ENCODE measurements around the gene SNED1.

SNED1 gene

DNA sequence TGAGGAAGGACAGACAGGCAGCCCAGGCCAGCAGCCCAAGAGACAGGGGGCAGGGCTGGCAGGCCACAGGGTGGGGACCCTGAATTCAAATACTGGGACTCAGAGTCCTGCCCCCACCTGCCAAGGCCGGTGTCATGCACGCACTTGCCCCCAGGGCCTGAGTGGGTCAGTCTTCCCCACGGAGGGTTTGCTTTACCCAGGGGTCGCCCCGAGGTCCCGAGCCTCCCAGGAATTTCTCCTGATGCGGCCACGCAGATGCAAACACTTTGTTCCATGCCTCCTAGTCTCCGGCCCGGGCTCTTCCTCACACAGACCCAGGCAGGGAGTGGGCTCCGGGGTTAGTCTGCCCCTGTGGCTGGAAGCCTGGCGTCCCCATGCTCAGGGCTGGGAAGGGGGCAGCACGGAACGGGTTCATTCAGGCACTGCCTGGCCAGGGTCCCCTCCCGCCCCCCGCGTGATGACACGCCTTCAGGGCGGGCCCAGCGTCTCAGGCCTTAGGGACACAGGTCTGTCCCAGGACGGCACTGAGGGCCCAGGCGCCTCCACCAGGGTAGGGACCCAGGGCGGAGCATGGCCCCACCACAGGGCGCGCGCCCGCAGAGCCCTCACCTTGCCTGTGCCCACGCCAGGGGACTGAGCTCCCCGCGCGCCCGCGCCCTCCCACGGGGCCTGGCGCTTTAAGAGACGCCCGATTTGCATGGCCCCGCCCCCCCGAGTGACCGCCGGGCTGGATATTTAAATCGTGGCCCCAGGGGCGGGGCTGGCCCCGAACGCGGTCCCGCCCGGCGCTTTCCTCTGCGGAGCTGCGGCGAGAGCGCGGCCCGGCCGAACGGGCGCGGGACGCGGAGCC lies at the start of gene SNED1:
SNED1 (plus strand) TSS at position 763 of the 850 bp plus-strand sequence. CDS start 220 bp downstream, outside the sequence.
- DNase-seq = peak in 2 of 4 experiments; percentile 17 to 45

GRCh38 chr2:240948905-240949790 lies 49.3 kb upstream of the SNED1 start:
- no peak for DNase-seq

DNA sequence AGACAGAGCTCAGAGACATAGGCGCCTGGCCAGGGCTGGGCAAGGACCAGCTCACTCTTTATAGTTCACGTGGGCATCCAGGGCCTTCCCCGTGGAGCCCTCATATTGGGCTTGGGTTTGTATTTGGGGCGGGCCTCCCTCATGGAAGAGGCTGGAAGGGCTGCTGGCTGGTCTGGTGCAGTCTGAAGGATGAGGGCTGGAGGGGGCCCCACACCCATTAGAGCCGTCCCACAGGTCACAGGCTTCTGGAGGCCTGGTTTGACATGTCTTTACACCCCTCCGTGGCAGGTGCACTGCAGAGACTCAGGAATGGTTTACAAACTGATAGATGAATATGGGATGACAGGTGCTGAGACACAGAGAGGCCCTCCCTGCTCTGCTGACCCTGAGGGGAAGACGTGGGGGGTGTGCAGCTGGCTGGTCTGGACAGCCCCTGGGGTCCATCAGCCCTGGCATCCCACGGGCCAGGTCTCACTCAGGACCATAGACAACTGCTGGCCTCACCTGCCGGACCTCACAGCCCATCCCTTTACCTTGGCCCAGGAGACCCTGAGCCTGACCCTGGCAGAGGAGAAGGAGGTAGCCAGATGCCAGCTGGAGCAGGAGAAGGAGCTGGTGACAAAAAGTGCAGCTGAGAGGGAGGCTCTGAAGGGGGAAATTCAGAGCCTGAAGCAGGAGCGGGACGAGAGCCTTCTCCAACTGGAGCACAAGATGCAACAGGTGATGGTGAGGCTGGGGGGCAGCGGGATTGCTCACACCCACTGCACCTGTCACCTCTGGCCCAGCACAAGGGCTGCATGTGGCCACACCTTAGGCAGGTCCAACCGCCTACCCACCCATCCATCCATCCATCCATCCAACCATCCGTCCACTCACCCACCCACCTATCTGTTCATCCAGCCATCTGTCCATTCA lies 48.4 kb upstream of the SNED1 start:
- DNase-seq = no peak

DNA sequence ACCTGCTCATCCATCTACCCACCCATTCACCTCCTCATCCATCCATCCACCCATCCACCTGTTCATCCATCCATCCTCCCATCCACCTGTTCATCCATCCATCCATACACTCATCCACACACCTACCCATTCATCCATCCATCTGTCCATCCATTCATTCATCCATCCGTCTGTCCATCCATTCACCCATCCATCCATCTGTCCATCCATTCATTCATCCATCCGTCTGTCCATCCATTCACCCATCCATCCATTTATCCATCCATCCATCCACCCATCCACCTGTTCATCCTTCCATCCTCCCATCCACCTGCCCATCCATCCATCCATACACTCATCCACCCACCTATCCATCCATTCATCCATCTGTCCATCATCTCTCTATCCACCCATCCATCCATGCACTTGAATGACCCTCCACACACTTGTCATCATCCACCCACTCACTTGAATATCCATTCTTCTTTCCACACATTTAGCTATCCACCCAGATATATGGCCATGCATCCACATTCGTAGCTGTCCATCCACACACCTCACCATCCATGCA lies 47.3 kb upstream of the SNED1 start:
- no peak for DNase-seq

DNA sequence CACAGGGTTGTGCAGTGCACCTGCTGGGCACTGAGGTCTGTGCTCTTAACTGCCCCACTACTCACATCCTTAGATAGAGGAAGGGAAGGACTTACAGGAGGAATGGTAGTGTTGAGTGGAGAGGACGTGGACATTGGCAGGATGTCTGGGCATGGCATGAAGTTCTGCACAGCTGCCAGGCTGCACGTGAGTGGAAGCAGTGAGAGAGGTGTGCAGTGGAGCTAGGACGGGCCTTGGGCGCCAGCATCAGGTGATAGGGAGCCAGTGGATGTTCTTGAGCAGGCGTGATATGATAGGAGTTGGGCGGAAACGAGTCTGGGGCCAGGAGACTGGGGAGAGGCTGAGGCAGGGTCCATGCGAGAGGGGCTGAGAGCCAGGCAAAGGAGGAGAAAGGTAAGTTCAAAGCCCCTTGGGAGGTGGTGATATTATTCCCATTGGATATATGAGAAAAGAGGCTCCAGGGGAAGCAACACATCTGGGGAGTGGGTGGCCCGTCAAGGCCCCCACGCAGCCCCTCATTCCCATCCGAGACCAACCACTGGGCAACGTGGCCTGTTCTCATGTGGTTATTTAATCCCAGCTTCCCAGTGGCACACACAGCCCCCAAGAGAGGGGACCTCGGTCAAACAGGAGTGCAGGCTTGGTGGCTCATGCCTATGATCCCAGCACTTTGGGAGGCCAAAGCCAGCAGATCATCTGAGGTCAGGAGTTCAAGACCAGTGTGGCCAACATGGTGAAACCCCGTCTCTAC lies 45.7 kb upstream of the SNED1 start:
- DNase-seq = no peak

GRCh38 chr2:240953426-240954410 lies 44.7 kb upstream of the SNED1 start:
- DNase-seq = no peak

DNA sequence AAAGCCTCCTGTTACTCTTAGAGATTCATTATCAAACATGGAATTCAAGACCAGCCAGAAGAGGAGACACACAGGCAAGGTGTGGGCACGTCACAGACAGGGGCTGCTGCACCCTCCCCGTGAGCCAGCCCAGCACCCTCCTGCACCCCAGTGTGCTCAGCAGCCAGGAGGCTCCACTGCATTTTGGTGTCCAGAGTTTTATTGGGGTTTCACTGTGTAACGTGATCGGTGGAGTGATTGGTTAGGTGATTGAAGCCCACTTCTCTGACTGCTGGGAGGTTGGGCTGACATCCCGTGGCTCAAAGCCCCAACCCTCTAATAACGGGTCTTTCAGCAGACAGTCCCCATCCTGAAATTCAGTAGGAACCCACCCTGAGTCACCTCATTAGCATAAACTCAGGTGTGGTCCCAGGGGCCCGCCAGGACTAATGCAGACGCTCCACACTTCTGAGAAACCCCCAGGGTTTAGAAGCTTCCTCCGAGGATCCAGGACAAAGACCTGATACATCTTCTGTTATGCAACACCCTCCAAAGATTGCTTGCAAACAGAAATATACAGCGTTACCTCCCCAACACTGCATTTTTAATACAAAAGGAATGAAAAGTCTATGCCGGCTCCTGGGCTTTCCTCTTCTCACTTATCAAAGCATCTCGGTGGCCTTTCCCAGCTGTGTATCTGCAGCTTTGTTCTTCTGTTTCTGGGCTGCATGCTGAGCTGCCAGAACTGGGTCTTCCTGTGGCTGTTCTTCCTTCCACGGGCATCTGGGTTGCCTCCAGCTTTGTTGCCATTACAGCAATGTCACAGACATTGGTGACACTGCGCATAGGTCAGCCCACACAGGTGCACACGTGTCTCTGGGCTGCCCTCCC lies 43.7 kb upstream of the SNED1 start:
- DNase-seq = no peak

DNA sequence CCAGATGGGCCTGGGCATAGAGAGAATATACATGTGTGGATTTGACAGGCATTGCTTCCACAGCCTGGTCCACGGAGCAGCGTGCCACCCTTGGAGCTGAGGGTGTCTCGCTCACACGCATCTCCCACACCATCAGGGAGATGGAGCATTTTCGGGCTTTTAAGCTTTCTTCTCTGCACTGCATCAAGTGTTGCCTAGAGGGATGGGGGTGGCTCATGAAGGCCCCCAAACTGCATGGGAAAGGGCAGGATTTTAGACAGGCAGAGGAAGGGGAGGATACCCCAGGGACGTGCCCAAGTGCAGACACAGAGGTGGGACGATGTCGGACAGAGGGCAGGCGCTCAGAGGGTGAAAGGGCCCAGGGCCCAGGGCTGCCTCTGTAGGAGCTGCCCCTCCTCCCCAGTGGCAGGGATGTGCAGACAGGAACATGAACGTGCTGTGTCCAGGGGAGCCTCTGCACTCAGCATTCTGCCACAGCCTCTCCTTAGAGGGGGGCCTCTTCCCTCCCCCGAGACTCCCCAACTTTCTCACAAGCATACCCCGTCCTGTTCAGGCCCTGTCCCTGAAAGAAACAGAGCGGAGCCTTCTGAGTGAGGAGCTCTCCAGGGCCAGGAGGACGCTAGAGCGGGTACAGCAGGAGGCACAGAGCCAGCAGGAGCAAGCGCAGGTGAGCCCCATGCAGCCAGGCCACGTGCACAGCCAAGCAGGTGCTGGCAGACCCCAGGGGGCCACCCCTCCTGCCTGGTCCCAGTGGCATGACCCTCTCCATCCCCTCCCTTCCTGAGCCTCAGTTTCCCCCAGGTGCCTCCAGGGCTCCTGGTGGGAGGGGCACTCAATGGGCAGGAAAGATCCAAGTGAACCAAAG lies 42.9 kb upstream of the SNED1 start:
- no peak for DNase-seq

- no peak for DNase-seq
Measured at GRCh38 chr2:240956171-240956934, 42.1 kb upstream of the SNED1 start.

GRCh38 chr2:240956935-240957655 lies 41.3 kb upstream of the SNED1 start:
- DNase-seq = no peak

- DNase-seq = no peak
Measured at GRCh38 chr2:240957656-240958365, 40.6 kb upstream of the SNED1 start.

DNA sequence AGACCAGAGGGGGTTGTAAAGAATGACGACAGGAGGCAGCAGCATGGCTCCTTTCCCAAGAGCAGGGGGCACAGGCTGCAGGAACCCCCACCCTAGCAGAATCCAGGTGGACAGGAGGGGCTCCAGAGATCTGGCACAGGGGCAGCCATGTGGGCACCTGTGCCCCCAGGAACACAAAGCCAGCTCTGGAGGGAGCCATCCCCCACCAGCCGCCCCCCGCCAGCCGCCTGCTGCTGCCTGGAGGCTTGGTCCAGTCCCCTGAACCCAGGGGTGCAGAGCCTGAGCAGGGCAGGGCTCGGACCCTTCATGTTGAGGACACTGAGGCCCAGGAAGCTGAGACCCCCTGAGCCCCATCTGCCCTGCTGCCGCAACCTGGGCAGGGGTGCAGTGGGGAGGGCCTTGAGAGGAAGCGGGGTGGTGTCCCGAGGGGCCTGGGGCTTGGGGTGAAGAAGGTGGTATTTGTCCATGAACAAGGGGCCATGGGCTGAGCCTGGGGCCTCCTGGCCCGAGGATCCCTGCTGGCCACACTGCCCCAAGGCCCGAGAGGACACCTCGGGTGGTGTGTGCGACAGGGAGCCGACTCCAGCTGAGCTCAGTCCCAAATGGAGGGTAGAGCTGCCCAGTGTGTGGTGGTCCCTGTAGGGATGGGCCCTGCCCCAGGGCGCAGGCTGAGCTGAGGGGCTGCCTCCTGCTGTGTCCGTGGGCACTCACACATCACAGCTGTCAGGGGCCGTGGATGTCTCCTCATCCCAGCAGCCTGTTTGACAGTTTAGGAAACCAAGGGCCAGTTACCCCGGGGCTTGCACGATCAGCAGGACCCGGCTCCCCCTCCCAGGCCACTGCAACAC lies 39.8 kb upstream of the SNED1 start:
- DNase-seq = no peak

DNA sequence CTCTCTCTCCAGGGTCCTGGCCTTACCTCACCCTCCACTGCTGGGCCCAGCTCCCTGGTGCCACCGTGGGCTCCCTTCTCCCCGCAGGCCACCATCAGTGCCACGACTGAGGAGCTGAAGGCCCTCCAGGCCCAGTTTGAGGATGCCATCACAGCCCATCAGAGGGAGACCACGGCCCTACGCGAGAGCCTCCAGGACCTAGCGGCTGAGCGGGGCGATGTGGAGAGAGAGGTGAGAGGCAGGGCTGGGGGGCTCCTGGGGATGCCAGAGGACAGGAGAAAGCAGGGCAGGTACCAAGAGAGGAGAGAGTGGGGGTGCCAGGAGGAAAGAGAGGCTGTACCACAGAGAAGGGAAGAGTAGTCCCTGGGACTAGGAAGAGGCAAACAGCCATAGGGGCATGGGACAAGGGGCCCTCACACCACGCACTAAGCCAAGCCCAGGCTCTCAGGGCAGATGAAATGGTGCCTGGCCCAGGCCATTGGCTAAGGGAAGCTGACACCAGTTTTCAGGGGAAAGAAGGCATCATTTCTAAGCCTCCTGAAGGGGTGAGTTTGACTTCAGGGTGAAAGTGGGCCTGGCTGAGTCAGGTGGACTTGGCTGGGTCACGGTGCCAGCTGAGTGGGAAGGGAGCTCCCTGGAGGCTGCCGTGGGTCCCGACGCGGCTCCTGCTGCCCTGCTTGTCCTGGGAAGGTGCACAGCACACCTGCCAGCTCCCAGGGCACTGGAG lies 39.0 kb upstream of the SNED1 start:
- DNase-seq = no peak

DNA sequence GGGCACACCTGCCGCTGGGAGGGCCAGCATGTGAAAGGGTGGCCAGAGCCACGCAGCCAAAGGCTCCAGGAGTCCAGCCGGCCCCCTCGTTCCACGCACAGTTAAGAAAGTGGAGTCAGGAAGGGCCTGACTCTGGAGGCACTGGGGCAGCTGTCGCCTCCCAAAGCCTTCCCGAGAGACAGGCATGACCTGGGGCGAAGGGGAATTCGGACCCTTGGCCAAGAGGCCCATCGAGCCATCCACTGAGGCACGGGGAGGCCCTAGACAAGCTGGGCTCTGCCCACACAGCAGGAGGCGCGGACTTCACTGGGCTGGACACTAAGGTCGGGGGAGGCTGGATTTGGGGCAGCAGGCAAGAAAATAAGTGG lies 38.5 kb upstream of the SNED1 start:
- DNase-seq = no peak
